Mucosa of stomach (tissue), 1 donor: Measurements from ENCODE around the gene CEP43.

ENCODE experiments used
- H3K27me3 ChIP-seq: one replicate; pipeline ENCODE4 v1.7.0; 2013; ENCODE audit warnings: mild to moderate bottlenecking, low read length; ENCODE audit not compliant: control insufficient read depth, insufficient read depth
- H3K36me3 ChIP-seq: one replicate; pipeline ENCODE4 v1.7.0; 2013; ENCODE audit warnings: low read length; ENCODE audit not compliant: control insufficient read depth, insufficient read depth
- H3K4me1 ChIP-seq: one replicate; pipeline ENCODE4 v1.7.0; 2013; ENCODE audit warnings: mild to moderate bottlenecking, low read length; ENCODE audit not compliant: control insufficient read depth, insufficient read depth
- H3K4me3 ChIP-seq: one replicate; pipeline ENCODE4 v1.7.0; 2013; ENCODE audit warnings: low read length
- H3K9ac ChIP-seq: one replicate; pipeline ENCODE4 v1.7.0; 2013; ENCODE audit warnings: mild to moderate bottlenecking, low read length, moderate library complexity
- H3K9me3 ChIP-seq: one replicate; pipeline ENCODE4 v1.7.0; 2013; ENCODE audit warnings: mild to moderate bottlenecking, low read length, moderate library complexity; ENCODE audit not compliant: control insufficient read depth
- donor health status: Pancreatic carcinoma.

Gene CEP43

GRCh38 chr6:166998256-166999144, 697 bp upstream of the CEP43 start:
- Histone ChIP-seq H3K27me3 (no peaks in the 10 kb centered on the region), H3K36me3 (no peaks in the 10 kb centered on the region), H3K9me3 (no peaks in the 10 kb centered on the region), H3K9ac (peak overlapping the region; percentile 61), H3K4me3 (peak overlapping the region; percentile 57), H3K4me1 (peaks cover 15% of the 10 kb centered on the region)

GRCh38 chr6:166999884-167000253, 672 bp downstream of the CEP43 start:
- Histone ChIP-seq H3K9me3 (no peaks in the 10 kb centered on the region), H3K36me3 (no peaks in the 10 kb centered on the region), H3K27me3 (no peaks in the 10 kb centered on the region), H3K4me3 (peak overlapping the region; percentile 86), H3K4me1 (peaks cover 15% of the 10 kb centered on the region), H3K9ac (peak overlapping the region; percentile 77)

GRCh38 chr6:167000759-167001158, 1.6 kb downstream of the CEP43 start:
- Histone ChIP-seq H3K9ac (no peak overlapping the region), H3K27me3 (no peaks in the 10 kb centered on the region), H3K4me3 (no peak overlapping the region), H3K36me3 (no peaks in the 10 kb centered on the region), H3K4me1 (peaks cover 15% of the 10 kb centered on the region), H3K9me3 (no peaks in the 10 kb centered on the region)

- Histone ChIP-seq H3K36me3 (no peaks in the 10 kb centered on the region), H3K9me3 (no peaks in the 10 kb centered on the region), H3K27me3 (no peaks in the 10 kb centered on the region), H3K4me3 (no peak overlapping the region), H3K9ac (no peak overlapping the region), H3K4me1 (peaks cover 3% of the 10 kb centered on the region)
These were observed 6.4 kb downstream of the CEP43 start for GRCh38 chr6:167005350-167006159.

GRCh38 chr6:167007985-167008384, 8.8 kb downstream of the CEP43 start:
- H3K27me3 ChIP-seq, result no peaks in the 10 kb centered on the region
- H3K9me3 ChIP-seq, result no peaks in the 10 kb centered on the region
- peaks cover 1% of the 10 kb centered on the region for H3K4me1 ChIP-seq
- no peak overlapping the region for H3K9ac ChIP-seq
- no peaks in the 10 kb centered on the region for H3K36me3 ChIP-seq
- no peak overlapping the region for H3K4me3 ChIP-seq

- Histone ChIP-seq H3K9me3 (no peaks in the 10 kb centered on the region), H3K4me1 (peaks cover 6% of the 10 kb centered on the region), H3K4me3 (no peak overlapping the region), H3K27me3 (no peaks in the 10 kb centered on the region), H3K36me3 (no peaks in the 10 kb centered on the region), H3K9ac (no peak overlapping the region)
These were observed 13.9 kb downstream of the CEP43 start for GRCh38 chr6:167013067-167013466.

- H3K4me1 ChIP-seq, result peaks cover 6% of the 10 kb centered on the region
- H3K4me3 ChIP-seq, result no peak overlapping the region
- no peaks in the 10 kb centered on the region for H3K36me3 ChIP-seq
- H3K27me3 ChIP-seq, result no peaks in the 10 kb centered on the region
- no peak overlapping the region for H3K9ac ChIP-seq
- H3K9me3 ChIP-seq, result no peaks in the 10 kb centered on the region
These were observed 14.7 kb downstream of the CEP43 start for GRCh38 chr6:167013946-167014345.

- Histone ChIP-seq H3K4me1 (peaks cover 6% of the 10 kb centered on the region), H3K9ac (no peak overlapping the region), H3K27me3 (no peaks in the 10 kb centered on the region), H3K36me3 (no peaks in the 10 kb centered on the region), H3K4me3 (no peak overlapping the region), H3K9me3 (no peaks in the 10 kb centered on the region)
These were observed 16.1 kb downstream of the CEP43 start for GRCh38 chr6:167015302-167015701.

GRCh38 chr6:167020206-167020605, 21.0 kb downstream of the CEP43 start:
- Histone ChIP-seq H3K27me3 (no peaks in the 10 kb centered on the region), H3K36me3 (no peaks in the 10 kb centered on the region), H3K9me3 (no peaks in the 10 kb centered on the region)

GRCh38 chr6:167027308-167027707, 28.1 kb downstream of the CEP43 start:
- Histone ChIP-seq H3K27me3 (no peaks in the 10 kb centered on the region), H3K4me1 (no peaks in the 10 kb centered on the region), H3K9ac (no peak overlapping the region), H3K4me3 (no peak overlapping the region), H3K9me3 (no peaks in the 10 kb centered on the region), H3K36me3 (no peaks in the 10 kb centered on the region)

More at GRCh38 chr6:167020206-167020605, 21.0 kb downstream of the CEP43 start:
- no peak overlapping the region for H3K4me3 ChIP-seq
- H3K4me1 ChIP-seq, result no peaks in the 10 kb centered on the region
- H3K9ac ChIP-seq, result no peak overlapping the region

- no peaks in the 10 kb centered on the region for H3K9me3 ChIP-seq
- H3K9ac ChIP-seq, result no peak overlapping the region
- H3K4me3 ChIP-seq, result no peak overlapping the region
- no peaks in the 10 kb centered on the region for H3K27me3 ChIP-seq
- H3K36me3 ChIP-seq, result no peaks in the 10 kb centered on the region
- no peaks in the 10 kb centered on the region for H3K4me1 ChIP-seq
These were observed 28.6 kb downstream of the CEP43 start for GRCh38 chr6:167027772-167028171.
